Measurements from ENCODE around the gene RFX3.

- TF ChIP-seq, protein P1, sequence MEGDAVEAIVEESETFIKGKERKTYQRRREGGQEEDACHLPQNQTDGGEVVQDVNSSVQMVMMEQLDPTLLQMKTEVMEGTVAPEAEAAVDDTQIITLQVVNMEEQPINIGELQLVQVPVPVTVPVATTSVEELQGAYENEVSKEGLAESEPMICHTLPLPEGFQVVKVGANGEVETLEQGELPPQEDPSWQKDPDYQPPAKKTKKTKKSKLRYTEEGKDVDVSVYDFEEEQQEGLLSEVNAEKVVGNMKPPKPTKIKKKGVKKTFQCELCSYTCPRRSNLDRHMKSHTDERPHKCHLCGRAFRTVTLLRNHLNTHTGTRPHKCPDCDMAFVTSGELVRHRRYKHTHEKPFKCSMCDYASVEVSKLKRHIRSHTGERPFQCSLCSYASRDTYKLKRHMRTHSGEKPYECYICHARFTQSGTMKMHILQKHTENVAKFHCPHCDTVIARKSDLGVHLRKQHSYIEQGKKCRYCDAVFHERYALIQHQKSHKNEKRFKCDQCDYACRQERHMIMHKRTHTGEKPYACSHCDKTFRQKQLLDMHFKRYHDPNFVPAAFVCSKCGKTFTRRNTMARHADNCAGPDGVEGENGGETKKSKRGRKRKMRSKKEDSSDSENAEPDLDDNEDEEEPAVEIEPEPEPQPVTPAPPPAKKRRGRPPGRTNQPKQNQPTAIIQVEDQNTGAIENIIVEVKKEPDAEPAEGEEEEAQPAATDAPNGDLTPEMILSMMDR (IDR thresholded peaks at IDR 0.05 in 4 of 5, conservative IDR thresholded peaks at IDR 0.05 in 1 of 5), result no peak
- no peak for TF ChIP-seq POLR2A (IDR thresholded peaks at IDR 0.05)
Measured at GRCh38 chr9:3288686-3289085, 237.1 kb downstream of the RFX3 start.

All from gastrocnemius medialis (tissue), 4 donors.